IPS DF 4.7 (cell line): ENCODE measurements around the gene CDC23.
"Not testable (repeated sequence)": the region's sequence is repeated elsewhere in the genome, so short reads cannot be mapped to it uniquely, and the experiment has no call there.

Experiments
- DNase-seq: peaks from one replicate; pipeline ENCODE4 v3.0.0-alpha.2; 2013; ENCODE audit warnings: low spot score; ENCODE audit errors: extremely low read depth

The CDC23 gene

GRCh38 chr5:138212828-138213160 is 329 bp downstream of the CDC23 start:
- no peak for DNase-seq

GRCh38 chr5:138210985-138211384 is 2.1 kb downstream of the CDC23 start:
- DNase-seq, result no peak

- not testable (repeated sequence) for DNase-seq
These were observed 19.3 kb downstream of the CDC23 start for GRCh38 chr5:138193859-138194258.

GRCh38 chr5:138192826-138193225 is 20.3 kb downstream of the CDC23 start:
- no peak for DNase-seq

GRCh38 chr5:138188626-138189025 is 24.5 kb downstream of the CDC23 start:
- DNase-seq, result no peak

- no peak for DNase-seq
These were observed 27.1 kb downstream of the CDC23 start for GRCh38 chr5:138186002-138186447.

GRCh38 chr5:138182808-138183207 is 30.3 kb downstream of the CDC23 start:
- no peak for DNase-seq

- no peak for DNase-seq
These were observed 32.3 kb downstream of the CDC23 start for GRCh38 chr5:138180841-138181240.

GRCh38 chr5:138180183-138180782 is 32.8 kb downstream of the CDC23 start:
- no peak for DNase-seq

- no peak for DNase-seq
These were observed 33.8 kb downstream of the CDC23 start for GRCh38 chr5:138179277-138179857.

GRCh38 chr5:138178516-138179276 is 34.4 kb downstream of the CDC23 start, which contains the start of the genes BRD8 and KIF20A:
Gene BRD8, minus strand, starts transcription at chr5:138178630. Its CDS starts 16 bp downstream, at chr5:138178614.
Gene KIF20A, plus strand, starts transcription at chr5:138179112. Its CDS starts 569 bp downstream, at chr5:138179681.
- DNase-seq, result peak; percentile 90

GRCh38 chr5:138177941-138178515 is 35.1 kb downstream of the CDC23 start:
- no peak for DNase-seq

GRCh38 chr5:138170299-138170698 is 42.8 kb downstream of the CDC23 start:
- DNase-seq, result no peak

GRCh38 chr5:138169124-138169523 is 44.0 kb downstream of the CDC23 start:
- no peak for DNase-seq

- no peak for DNase-seq
These were observed 49.4 kb downstream of the CDC23 start for GRCh38 chr5:138163721-138164120.

- DNase-seq, result no peak
These were observed 52.4 kb downstream of the CDC23 start for GRCh38 chr5:138160706-138161105.

- no peak for DNase-seq
These were observed 53.5 kb downstream of the CDC23 start for GRCh38 chr5:138159666-138160065.

- no peak for DNase-seq
These were observed 55.5 kb downstream of the CDC23 start for GRCh38 chr5:138157626-138158025.

GRCh38 chr5:138155977-138156376 is 57.1 kb downstream of the CDC23 start:
- not testable (repeated sequence) for DNase-seq

GRCh38 chr5:138149530-138149929 is 63.6 kb downstream of the CDC23 start:
- DNase-seq, result no peak

GRCh38 chr5:138148811-138149210 is 64.3 kb downstream of the CDC23 start:
- DNase-seq, result no peak

GRCh38 chr5:138143578-138143977 is 69.5 kb downstream of the CDC23 start:
- DNase-seq, result not testable (repeated sequence)
